SK-N-SH treated with all-trans-retinoic acid at 6 μM for 48 hours (cell line): ENCODE results near the gene ANKRD12.

Source experiments
- ATAC-seq: fragments of 200-7000 bp; cut with Tn5 transposase; 3 replicates; pipeline ENCODE4 v1.9.1; 2020; ENCODE audit warnings: mild to moderate bottlenecking, moderate library complexity
- BACH2 ChIP-seq: fragments of 250-450 bp; sonication (Bioruptor Pico); IDR thresholded peaks from 2 replicates; pipeline ENCODE4 v1.9.0; 2021; ENCODE audit warnings: mild to moderate bottlenecking, borderline replicate concordance
- CREB5 ChIP-seq: fragments of 250-450 bp; sonication (Bioruptor Pico); IDR thresholded peaks from 2 replicates; pipeline ENCODE4 v1.5.1; 2020; ENCODE audit warnings: low read depth, mild to moderate bottlenecking, moderate library complexity
- CSDC2 ChIP-seq: fragments of 250-450 bp; sonication (Bioruptor Pico); IDR thresholded peaks from 2 replicates; pipeline ENCODE4 v1.5.0; 2020; ENCODE audit warnings: mild to moderate bottlenecking, moderate library complexity
- CSRNP3 ChIP-seq: fragments of 250-450 bp; sonication (Bioruptor Pico); IDR thresholded peaks from 2 replicates; pipeline ENCODE4 v1.5.1; 2021; ENCODE audit warnings: mild to moderate bottlenecking, moderate library complexity
- ESRRG ChIP-seq: fragments of 250-450 bp; sonication (Bioruptor Pico); IDR thresholded peaks from 2 replicates; pipeline ENCODE4 v1.6.1; 2021; ENCODE audit warnings: mild to moderate bottlenecking
- GLIS3 ChIP-seq: fragments of 250-450 bp; sonication (Bioruptor Pico); IDR thresholded peaks from 2 replicates; pipeline ENCODE4 v1.5.0; 2020; ENCODE audit warnings: mild to moderate bottlenecking, moderate library complexity
- ISL1 ChIP-seq: fragments of 250-450 bp; sonication (Bioruptor Pico); IDR thresholded peaks from 2 replicates; pipeline ENCODE4 v2.1.2; 2022; ENCODE audit warnings: mild to moderate bottlenecking, moderate library complexity
- OSR1 ChIP-seq: fragments of 250-450 bp; sonication (Bioruptor Pico); IDR thresholded peaks from 2 replicates; pipeline ENCODE4 v1.8.0; 2022; ENCODE audit warnings: moderate library complexity, mild to moderate bottlenecking, inconsistent platforms
- POU6F1 ChIP-seq: fragments of 250-450 bp; sonication (Bioruptor Pico); IDR thresholded peaks from 2 replicates; pipeline ENCODE4 v1.8.0; 2021; ENCODE audit warnings: low read depth, mild to moderate bottlenecking, moderate library complexity, borderline replicate concordance
- PPARA ChIP-seq: fragments of 250-450 bp; sonication (Bioruptor Pico); IDR thresholded peaks from 2 replicates; pipeline ENCODE4 v1.5.0; 2020; ENCODE audit warnings: mild to moderate bottlenecking, borderline replicate concordance
- RARB ChIP-seq: fragments of 250-450 bp; sonication (Bioruptor Pico); IDR thresholded peaks from 2 replicates; pipeline ENCODE4 v1.8.0; 2021; ENCODE audit warnings: mild to moderate bottlenecking, moderate library complexity
- TCF4 ChIP-seq: fragments of 250-450 bp; sonication (Bioruptor Pico); IDR thresholded peaks from 2 replicates; pipeline ENCODE4 v1.8.0; 2021; ENCODE audit warnings: mild to moderate bottlenecking, moderate library complexity, borderline replicate concordance
- TOX ChIP-seq: fragments of 250-450 bp; sonication (Bioruptor Pico); IDR thresholded peaks from 2 replicates; pipeline ENCODE4 v1.8.0; 2021; ENCODE audit warnings: mild to moderate bottlenecking, moderate library complexity, borderline replicate concordance
- TSHZ2 ChIP-seq: fragments of 250-450 bp; sonication (Bioruptor Pico); IDR thresholded peaks from 2 replicates; pipeline ENCODE4 v1.5.0; 2020; ENCODE audit warnings: mild to moderate bottlenecking, moderate library complexity
- ZC3H10 ChIP-seq: fragments of 250-450 bp; sonication (Bioruptor Pico); IDR thresholded peaks from 2 replicates; pipeline ENCODE4 v1.5.1; 2021; ENCODE audit warnings: mild to moderate bottlenecking, moderate library complexity
- ZFP3 ChIP-seq: fragments of 250-450 bp; sonication (Bioruptor Pico); IDR thresholded peaks from 2 replicates; pipeline ENCODE4 v1.5.0; 2020; ENCODE audit warnings: mild to moderate bottlenecking, moderate library complexity
- ZFP30 ChIP-seq: fragments of 450-650 bp; formaldehyde crosslinking; IDR thresholded peaks from 2 replicates; pipeline ENCODE4 v1.5.0; 2022; ENCODE audit warnings: mild to moderate bottlenecking, moderate library complexity
- ZNF565 ChIP-seq: fragments of 450-650 bp; formaldehyde crosslinking; conservative IDR thresholded peaks from 2 replicates; pipeline ENCODE4 v1.5.0; 2020; ENCODE audit warnings: low read depth, mild to moderate bottlenecking, moderate library complexity
- ZNF70 ChIP-seq: fragments of 450-650 bp; formaldehyde crosslinking; IDR thresholded peaks from 2 replicates; pipeline ENCODE4 v1.5.0; 2020; ENCODE audit warnings: mild to moderate bottlenecking, moderate library complexity
- ZNF8 ChIP-seq: fragments of 450-650 bp; formaldehyde crosslinking; IDR thresholded peaks from 2 replicates; pipeline ENCODE4 v1.5.0; 2020; ENCODE audit warnings: mild to moderate bottlenecking, moderate library complexity

Gene ANKRD12

GRCh38 chr18:9278028-9278427 is 141.4 kb downstream of the ANKRD12 start (continued):
- TF ChIP-seq TSHZ2 (CRISPR knock-in tag) = no peak
- no peak for TF ChIP-seq OSR1 (CRISPR knock-in tag)
- no peak for TF ChIP-seq PPARA
- TF ChIP-seq CSDC2 (CRISPR knock-in tag) = no peak

- TF ChIP-seq CSRNP3 (no peak), BACH2 (CRISPR knock-in tag) (no peak), GLIS3 (CRISPR knock-in tag) (no peak), ZC3H10 (CRISPR knock-in tag) (no peak), TCF4 (CRISPR knock-in tag) (no peak), ISL1 (CRISPR knock-in tag) (no peak), ZFP3 (CRISPR knock-in tag) (no peak), ESRRG (CRISPR knock-in tag) (no peak)
- no peak for ATAC-seq
Observed at GRCh38 chr18:9280849-9281248, 144.3 kb downstream of the ANKRD12 start.

GRCh38 chr18:9281780-9282179 is 145.2 kb downstream of the ANKRD12 start:
- no peak for TF ChIP-seq TCF4 (CRISPR knock-in tag)
- TF ChIP-seq ISL1 (CRISPR knock-in tag) = no peak
- no peak for TF ChIP-seq PPARA
- TF ChIP-seq RARB (CRISPR knock-in tag) = no peak
- TF ChIP-seq TSHZ2 (CRISPR knock-in tag) = no peak
- no peak for TF ChIP-seq ZNF565 (CRISPR knock-in tag)
- no peak for TF ChIP-seq ZNF8 (CRISPR knock-in tag)
- TF ChIP-seq ZNF70 (CRISPR knock-in tag) = no peak
- no peak for TF ChIP-seq CREB5 (CRISPR knock-in tag)
- no peak for TF ChIP-seq CSRNP3
- TF ChIP-seq ZC3H10 (CRISPR knock-in tag) = no peak
- no peak for TF ChIP-seq ESRRG (CRISPR knock-in tag)
- ATAC-seq = no peak

- no peak for TF ChIP-seq GLIS3 (CRISPR knock-in tag)
- no peak for TF ChIP-seq TOX (CRISPR knock-in tag)
- TF ChIP-seq ZC3H10 (CRISPR knock-in tag) = no peak
- TF ChIP-seq BACH2 (CRISPR knock-in tag) = no peak
- TF ChIP-seq ESRRG (CRISPR knock-in tag) = no peak
- TF ChIP-seq ZNF565 (CRISPR knock-in tag) = no peak
- TF ChIP-seq CSRNP3 = no peak
- no peak for TF ChIP-seq OSR1 (CRISPR knock-in tag)
- TF ChIP-seq ISL1 (CRISPR knock-in tag) = no peak
- TF ChIP-seq POU6F1 (CRISPR knock-in tag) = no peak
- TF ChIP-seq ZFP30 (CRISPR knock-in tag) = no peak
- TF ChIP-seq CSDC2 (CRISPR knock-in tag) = no peak
- TF ChIP-seq, all 23 proteins: peak for 0
- no peak for ATAC-seq
Observed at GRCh38 chr18:9283791-9284190, 147.2 kb downstream of the ANKRD12 start.
